ENCODE measurements around the gene EDEM3.

EDEM3 gene, protein sequence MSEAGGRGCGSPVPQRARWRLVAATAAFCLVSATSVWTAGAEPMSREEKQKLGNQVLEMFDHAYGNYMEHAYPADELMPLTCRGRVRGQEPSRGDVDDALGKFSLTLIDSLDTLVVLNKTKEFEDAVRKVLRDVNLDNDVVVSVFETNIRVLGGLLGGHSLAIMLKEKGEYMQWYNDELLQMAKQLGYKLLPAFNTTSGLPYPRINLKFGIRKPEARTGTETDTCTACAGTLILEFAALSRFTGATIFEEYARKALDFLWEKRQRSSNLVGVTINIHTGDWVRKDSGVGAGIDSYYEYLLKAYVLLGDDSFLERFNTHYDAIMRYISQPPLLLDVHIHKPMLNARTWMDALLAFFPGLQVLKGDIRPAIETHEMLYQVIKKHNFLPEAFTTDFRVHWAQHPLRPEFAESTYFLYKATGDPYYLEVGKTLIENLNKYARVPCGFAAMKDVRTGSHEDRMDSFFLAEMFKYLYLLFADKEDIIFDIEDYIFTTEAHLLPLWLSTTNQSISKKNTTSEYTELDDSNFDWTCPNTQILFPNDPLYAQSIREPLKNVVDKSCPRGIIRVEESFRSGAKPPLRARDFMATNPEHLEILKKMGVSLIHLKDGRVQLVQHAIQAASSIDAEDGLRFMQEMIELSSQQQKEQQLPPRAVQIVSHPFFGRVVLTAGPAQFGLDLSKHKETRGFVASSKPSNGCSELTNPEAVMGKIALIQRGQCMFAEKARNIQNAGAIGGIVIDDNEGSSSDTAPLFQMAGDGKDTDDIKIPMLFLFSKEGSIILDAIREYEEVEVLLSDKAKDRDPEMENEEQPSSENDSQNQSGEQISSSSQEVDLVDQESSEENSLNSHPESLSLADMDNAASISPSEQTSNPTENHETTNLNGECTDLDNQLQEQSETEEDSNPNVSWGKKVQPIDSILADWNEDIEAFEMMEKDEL

DNA sequence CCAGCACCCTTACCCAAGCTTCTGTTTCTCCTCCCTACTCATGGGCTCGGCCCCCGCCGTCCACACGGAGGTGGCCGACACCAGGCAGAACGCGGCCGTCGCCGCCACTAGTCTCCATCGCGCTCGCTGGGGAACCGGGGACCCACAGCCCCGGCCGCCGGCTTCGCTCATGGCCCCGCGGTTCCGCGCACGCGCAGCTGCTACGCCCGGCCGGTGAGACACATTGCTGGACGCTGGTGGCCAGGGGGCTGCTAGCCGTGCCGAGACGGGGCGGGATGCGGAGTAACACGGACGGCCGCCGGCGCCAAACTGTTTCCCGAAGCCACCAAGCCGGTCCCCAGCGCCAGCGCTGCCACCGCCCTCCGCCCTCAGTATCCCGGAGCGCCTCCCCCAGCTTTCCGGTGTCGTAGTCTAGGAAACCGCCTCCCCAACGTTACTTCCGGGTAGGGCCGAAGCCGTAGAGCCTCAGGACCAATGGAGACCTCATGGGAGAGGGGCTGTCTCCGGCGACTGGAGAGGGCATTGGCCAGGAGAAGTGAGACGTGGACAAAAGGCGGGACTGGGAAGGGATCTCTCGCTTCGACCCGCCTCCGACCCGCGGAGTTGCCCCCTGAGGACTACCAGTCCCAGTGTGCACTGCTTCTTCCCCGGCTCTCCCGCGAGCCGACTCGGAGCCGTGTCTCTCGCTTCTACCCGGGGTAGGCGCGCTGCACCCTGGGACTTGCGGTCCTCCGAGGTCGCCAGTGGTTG lies at the start of gene EDEM3:
EDEM3 (minus strand) TSS at position 383 of the 750 bp plus-strand sequence; CDS start at position 171, 212 bp downstream.
- Histone ChIP-seq H3K27ac (peak within 1 kb of the TSS; percentile 82), H3K36me3 (no peaks in the 10 kb centered on the region), H3K27me3 (no peaks in the 10 kb centered on the region), H3K4me1 (peaks cover 18% of the 10 kb centered on the region), H3K9ac (peak within 1 kb of the TSS; percentile 85), H4K20me1 (no peaks in the 10 kb centered on the region), H3K4me3 (peak within 1 kb of the TSS; percentile 90), H3K9me3 (no peaks in the 10 kb centered on the region), H3K4me2 (peak within 1 kb of the TSS; percentile 81)
- TF ChIP-seq Cebpa-rat (IDR thresholded peaks at IDR 0.05), result no peak

DNA sequence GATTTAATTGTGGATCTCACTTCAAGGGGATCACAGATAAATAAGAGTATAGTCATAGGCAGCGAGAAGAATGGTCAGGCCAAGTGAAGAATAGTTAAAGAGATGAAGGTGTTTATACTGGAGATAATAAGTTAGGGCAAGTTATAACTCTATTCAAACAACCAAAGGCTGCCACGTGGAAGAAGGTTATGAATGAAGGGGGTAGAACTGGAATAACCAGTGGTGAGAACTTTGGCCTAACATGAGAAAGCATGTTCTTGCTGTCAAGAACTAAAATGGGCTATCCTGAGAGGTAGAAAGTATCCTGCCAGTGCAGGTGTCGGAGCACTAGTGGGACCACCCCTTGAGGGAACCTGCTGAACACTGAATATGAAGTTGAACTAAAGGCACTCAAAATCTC lies 49.6 kb upstream of the EDEM3 start:
- Histone ChIP-seq H3K27ac (no peak overlapping the region), H3K36me3 (no peaks in the 10 kb centered on the region), H3K27me3 (no peaks in the 10 kb centered on the region), H4K20me1 (no peaks in the 10 kb centered on the region), H3K4me2 (no peak overlapping the region), H3K4me1 (no peaks in the 10 kb centered on the region), H3K9me3 (no peaks in the 10 kb centered on the region), H3K4me3 (no peak overlapping the region), H3K9ac (no peak overlapping the region)
- no peak for TF ChIP-seq Cebpa-rat (IDR thresholded peaks at IDR 0.05)

DNA sequence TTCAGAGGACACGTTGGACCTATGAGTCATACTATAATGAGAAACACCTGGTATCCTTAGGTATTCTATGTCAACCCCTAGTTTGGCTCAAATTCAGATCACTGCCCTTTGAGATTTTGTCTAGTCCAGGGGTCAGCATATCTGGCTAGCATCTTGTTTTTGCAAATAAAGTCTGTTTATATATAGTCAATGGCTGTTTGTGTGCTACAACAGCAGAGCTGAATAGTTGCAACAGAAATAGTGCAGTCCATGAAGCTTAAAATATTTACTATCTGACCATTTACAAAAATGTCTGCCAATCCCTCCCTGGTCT lies 48.5 kb upstream of the EDEM3 start:
- Histone ChIP-seq H3K9me3 (no peaks in the 10 kb centered on the region), H3K4me3 (no peak overlapping the region), H3K4me1 (no peaks in the 10 kb centered on the region), H3K27me3 (no peaks in the 10 kb centered on the region), H3K27ac (no peak overlapping the region), H3K36me3 (no peaks in the 10 kb centered on the region), H3K9ac (no peak overlapping the region), H3K4me2 (no peak overlapping the region), H4K20me1 (no peaks in the 10 kb centered on the region)
- TF ChIP-seq Cebpa-rat (IDR thresholded peaks at IDR 0.05), result no peak

DNA sequence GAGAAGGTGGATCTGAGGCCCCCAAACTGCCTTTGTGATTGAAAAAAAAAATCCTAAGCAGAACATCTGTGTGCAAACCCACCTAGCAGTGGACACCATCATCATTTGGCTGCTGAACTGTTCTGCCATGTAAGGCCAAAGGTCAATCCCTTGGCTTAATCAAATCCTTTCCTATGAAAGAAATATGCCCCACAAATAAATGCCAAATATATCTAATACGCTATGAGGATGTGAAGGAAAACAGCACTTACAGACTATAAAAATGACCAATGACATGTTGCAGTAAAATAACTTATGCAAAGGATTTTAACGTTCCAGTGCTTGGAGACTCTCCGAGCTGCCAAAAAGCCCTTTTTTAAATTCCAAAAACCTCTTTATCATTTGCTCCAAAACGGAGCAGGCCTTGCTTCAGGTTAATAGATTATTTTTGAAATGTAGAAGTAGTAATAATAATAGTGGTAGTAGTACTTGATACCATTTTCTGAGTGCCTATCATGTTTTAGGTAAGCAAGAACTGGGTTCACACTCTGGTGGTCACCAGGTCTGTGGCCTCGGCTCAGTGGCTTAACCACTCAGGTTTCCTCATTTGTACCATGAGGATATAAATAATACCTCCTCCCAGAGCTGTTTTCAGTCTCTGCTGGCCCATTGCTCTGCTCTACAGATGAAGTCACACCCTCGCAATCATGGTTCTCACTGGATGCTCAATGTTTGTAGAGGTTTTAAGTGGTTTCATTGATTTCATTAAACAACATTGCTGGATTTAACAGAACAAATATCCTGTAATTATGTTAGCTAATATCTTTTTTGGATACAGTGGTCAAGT lies 47.9 kb upstream of the EDEM3 start:
- no peak for TF ChIP-seq Cebpa-rat (IDR thresholded peaks at IDR 0.05)
- no peaks in the 10 kb centered on the region for H3K4me1 ChIP-seq
- no peak overlapping the region for H3K4me3 ChIP-seq
- no peaks in the 10 kb centered on the region for H4K20me1 ChIP-seq
- H3K9me3 ChIP-seq, result no peaks in the 10 kb centered on the region
- H3K36me3 ChIP-seq, result no peaks in the 10 kb centered on the region
- H3K27me3 ChIP-seq, result no peaks in the 10 kb centered on the region
- no peak overlapping the region for H3K4me2 ChIP-seq
- H3K27ac ChIP-seq, result no peak overlapping the region
- H3K9ac ChIP-seq, result no peak overlapping the region

DNA sequence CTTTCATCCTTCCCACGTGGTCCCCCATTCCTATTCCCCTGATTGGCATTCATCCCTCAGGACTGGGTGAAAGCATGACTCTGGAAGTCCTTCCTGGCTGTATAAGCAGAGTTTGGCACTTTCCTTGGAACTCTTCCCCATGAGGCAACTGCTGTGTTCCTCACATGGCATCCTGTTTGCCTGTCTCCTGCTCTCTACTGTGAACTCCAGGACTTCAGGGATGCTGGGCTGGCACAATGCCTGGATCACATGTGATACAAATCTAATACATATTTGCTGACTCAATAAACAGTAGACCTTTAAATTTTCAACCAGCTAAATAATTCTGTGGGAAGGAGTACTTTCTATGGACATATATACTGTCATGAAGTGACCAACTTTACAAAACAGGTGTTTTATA lies 46.8 kb upstream of the EDEM3 start:
- H3K9ac ChIP-seq, result no peak overlapping the region
- no peak overlapping the region for H3K4me2 ChIP-seq
- no peaks in the 10 kb centered on the region for H3K27me3 ChIP-seq
- H3K4me3 ChIP-seq, result no peak overlapping the region
- H3K9me3 ChIP-seq, result no peaks in the 10 kb centered on the region
- H3K4me1 ChIP-seq, result no peaks in the 10 kb centered on the region
- no peak for TF ChIP-seq Cebpa-rat (IDR thresholded peaks at IDR 0.05)
- H3K36me3 ChIP-seq, result no peaks in the 10 kb centered on the region
- H4K20me1 ChIP-seq, result no peaks in the 10 kb centered on the region
- no peak overlapping the region for H3K27ac ChIP-seq

DNA sequence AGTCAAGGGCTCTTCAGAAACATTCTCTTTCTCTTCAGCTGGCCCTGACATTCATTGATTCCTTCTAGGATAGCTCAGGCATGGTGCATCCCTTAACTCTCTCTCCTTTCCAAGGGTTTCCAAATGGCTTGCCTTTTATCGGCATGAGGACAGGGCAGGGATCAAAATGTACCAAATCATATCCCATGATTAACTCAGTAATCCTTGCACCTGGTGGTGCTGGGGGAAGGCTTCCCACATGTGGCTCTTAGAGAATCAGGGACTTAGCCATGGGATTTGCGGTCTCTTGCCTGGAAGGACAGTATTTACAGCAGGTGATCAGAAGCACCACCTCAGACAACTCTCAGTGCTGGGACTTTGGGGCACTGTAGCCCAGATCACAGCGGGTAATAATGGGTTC lies 46.2 kb upstream of the EDEM3 start:
- Histone ChIP-seq H3K4me2 (no peak overlapping the region), H3K4me1 (no peaks in the 10 kb centered on the region), H3K27ac (no peak overlapping the region), H3K9me3 (no peaks in the 10 kb centered on the region), H3K36me3 (no peaks in the 10 kb centered on the region), H3K9ac (no peak overlapping the region), H3K4me3 (no peak overlapping the region), H3K27me3 (no peaks in the 10 kb centered on the region), H4K20me1 (no peaks in the 10 kb centered on the region)
- TF ChIP-seq Cebpa-rat (IDR thresholded peaks at IDR 0.05), result no peak

DNA sequence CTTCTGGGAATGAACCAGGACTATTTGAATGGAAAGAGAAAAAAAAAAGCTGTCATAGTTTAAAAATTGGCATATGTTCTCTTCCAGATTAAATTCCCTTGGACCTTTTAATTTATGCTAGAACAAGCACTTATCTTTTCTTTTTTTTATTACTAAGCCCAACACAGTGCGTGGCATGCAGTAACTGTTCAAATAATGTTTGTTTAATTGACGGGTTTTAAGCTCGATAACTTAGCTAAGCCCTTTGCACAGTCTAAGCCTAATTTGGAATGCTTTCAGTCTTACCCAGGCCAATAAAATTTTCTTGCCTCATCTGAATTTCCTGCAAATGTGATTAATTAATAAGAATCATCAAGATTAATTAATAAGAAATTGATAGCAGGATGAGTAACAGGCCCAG lies 39.3 kb upstream of the EDEM3 start:
- Histone ChIP-seq H3K4me2 (no peak overlapping the region), H3K9ac (no peak overlapping the region), H4K20me1 (no peaks in the 10 kb centered on the region), H3K27me3 (no peaks in the 10 kb centered on the region), H3K27ac (no peak overlapping the region), H3K4me1 (no peaks in the 10 kb centered on the region), H3K4me3 (no peak overlapping the region), H3K36me3 (no peaks in the 10 kb centered on the region), H3K9me3 (no peaks in the 10 kb centered on the region)
- no peak for TF ChIP-seq Cebpa-rat (IDR thresholded peaks at IDR 0.05)

DNA sequence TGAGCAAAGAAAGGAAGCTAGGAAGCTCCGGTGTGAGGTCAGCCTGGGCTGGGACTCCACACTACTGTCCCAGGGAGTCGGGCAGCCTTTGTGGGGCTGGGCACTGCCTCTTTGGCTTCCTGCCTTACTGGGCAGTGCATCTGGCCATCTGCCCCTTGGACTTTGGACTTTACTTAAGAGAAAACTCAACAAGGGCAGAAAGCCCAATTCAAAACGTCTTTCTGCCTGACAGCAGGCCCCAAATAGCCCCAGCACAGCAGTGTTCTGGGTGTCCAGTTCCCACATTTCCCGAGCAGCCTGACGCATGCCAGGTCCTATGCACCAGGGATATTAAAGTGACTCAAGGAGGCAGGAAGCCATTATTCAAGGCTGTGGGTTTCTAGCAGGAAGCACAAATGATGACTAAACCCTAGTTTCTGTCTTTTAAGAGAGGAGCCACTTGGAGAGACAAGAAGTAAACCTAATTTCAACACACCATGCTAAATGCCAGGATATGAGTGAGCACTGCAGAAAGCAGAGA lies 37.9 kb upstream of the EDEM3 start:
- H3K4me2 ChIP-seq, result no peak overlapping the region
- no peak overlapping the region for H3K27ac ChIP-seq

DNA sequence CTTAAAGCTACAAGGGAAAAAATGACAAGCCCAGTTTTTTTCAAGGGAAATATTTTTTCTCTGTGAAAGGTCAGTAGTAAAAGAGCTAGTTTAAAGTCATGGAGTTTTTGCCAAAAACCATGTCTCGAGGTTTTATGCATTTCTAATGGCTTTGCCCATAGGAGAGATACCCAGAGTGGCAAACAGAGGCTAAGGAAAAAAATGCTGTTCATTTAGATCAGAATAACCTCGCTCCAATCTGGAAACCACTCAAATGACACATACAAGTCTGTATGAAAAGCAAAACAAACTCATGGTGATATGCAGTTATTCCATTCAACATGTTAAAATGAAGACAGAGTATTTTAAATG lies 36.9 kb upstream of the EDEM3 start:
- H3K27ac ChIP-seq, result no peak overlapping the region
- no peaks in the 10 kb centered on the region for H3K36me3 ChIP-seq
- TF ChIP-seq Cebpa-rat (IDR thresholded peaks at IDR 0.05), result no peak
- no peak overlapping the region for H3K9ac ChIP-seq
- no peak overlapping the region for H3K4me3 ChIP-seq
- H3K9me3 ChIP-seq, result no peaks in the 10 kb centered on the region; the same call in 1 of the 2 replicates
- H3K27me3 ChIP-seq, result no peaks in the 10 kb centered on the region
- no peaks in the 10 kb centered on the region for H3K4me1 ChIP-seq
- no peaks in the 10 kb centered on the region for H4K20me1 ChIP-seq
- H3K4me2 ChIP-seq, result no peak overlapping the region

More for the DNA sequence above, 37.9 kb upstream of the EDEM3 start:
- Histone ChIP-seq H3K4me3 (no peak overlapping the region), H3K9ac (no peak overlapping the region), H3K36me3 (no peaks in the 10 kb centered on the region), H4K20me1 (no peaks in the 10 kb centered on the region), H3K9me3 (no peaks in the 10 kb centered on the region), H3K27me3 (no peaks in the 10 kb centered on the region), H3K4me1 (no peaks in the 10 kb centered on the region)
- no peak for TF ChIP-seq Cebpa-rat (IDR thresholded peaks at IDR 0.05)
